Superior temporal gyrus (tissue), 1 donor: Measurements from ENCODE around the gene CFAP221.

Experiments
- DNase-seq: peaks from one replicate; pipeline ENCODE4 v3.0.0-alpha.2; 2016; ENCODE audit errors: extremely low spot score

Gene CFAP221

DNA sequence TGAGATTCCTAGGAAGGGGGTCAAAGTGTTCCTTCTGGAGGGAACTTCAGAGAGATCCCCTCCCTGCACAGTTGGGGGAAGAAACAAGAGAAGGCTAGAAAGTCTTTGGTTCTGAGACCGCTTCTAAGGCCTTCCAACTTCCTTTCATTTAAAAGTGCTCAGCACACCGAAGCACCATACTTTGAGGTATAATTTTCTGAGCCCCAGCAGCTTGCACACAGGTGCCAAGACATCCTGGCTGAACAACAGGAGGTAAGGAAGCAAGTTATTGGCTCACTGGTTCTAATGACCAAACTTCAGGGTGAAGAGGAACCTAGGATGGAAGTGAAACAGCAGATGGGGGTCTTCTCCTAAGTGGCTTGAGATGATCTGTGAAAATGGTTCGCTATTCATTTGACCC, 154.0 kb downstream of the CFAP221 start:
- DNase-seq = no peak

DNA sequence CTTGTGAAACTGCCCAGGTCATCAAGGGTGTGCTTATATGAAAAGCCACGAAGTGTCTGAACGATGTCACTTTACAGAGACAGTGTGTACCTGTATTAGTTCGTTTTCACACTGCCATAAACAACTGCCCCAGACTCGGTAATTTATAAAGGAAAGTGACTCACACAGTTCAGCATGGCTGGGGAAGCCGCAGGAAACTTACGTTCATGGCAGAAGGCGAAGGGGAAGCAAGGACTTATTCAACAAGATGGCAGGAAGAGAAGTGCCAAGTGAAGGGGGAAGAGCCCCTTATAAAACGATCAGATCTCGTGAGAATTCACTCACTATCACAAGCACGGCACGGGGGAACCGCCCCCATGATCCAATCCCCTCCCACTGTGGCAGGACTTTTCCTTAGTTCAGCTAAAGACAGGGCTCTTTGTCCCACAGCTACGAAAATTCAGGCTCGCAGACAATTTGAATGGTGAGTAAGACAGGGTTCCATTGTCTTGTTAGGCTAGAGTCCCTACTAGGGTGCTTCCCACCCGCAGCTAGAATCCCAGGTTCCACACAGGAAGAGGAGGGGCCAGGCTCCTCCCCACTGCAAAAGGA, 154.9 kb downstream of the CFAP221 start:
- DNase-seq = peak; percentile 45

DNA sequence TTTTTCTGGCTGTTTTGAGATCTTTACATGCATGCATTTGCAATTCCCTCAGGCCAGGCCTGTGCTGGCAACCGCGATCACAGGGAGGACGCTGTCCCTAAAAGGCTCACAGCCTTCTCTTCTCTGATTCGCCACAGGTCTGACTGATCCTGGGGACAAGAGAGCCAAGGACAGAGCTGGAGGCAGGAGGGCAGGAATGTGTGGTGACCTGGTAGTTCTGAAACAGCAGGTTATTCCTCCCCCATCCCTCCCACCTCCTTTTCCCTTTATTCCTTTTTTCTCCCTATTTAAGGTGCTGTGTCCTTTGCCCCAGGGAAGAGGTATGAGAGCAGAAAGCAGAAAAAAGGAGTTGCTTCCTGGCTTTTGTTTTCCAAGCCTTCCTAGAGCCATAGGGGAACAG, 156.6 kb downstream of the CFAP221 start:
- no peak for DNase-seq

DNA sequence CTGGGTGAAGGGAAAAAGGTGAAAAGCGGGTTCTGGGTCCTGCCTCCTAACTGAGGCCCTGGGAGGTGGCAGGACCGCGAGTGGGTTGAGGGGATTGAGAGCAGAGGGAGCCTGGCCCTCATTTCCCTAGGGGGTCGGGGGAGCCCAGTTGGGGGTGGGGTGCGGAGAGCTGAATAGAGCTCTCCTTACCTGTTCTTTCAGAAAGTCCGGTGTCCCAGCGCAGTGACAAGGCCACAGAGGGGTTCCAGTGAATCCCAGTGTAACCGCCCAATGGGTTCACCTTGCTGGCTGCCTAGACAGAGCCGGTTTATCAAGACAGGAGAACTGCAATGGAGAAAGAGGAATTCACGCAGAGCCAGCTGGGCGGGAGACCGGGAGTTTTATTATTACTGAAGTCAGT, 157.1 kb downstream of the CFAP221 start:
- DNase-seq = no peak

DNA sequence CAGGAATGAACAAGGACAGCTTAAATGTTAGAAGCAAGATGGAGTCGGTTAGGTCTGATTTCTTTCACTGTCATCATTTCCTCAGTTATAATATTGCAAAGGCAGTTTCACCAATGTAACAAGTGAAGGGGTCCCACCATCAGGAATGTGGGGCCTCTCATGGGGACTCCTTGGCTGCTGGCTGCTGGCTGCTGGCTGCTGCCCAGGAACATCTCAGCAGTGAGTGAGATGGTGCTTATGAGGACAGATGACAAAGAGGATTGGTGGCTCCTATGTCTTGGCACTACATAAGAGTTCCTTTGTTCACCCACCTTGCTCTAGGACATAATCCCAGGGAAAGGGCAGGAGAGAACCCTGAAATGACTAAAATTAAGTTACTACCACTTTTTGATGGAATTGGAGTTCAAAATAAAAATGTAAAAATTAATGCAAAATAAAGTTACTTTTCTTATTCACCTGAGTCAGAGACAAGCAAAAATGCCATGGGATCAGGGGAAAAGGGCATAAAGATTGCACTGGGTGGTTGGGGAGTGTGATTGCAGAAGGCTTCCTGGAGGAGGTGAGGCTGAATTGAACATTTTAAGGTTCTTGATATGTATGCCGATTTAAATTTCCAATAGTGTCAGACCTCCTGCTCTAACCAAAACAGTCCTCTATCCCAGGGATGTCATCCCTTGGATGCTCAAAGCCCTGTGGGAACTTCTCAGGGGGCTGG, 158.1 kb downstream of the CFAP221 start:
- no peak for DNase-seq

DNA sequence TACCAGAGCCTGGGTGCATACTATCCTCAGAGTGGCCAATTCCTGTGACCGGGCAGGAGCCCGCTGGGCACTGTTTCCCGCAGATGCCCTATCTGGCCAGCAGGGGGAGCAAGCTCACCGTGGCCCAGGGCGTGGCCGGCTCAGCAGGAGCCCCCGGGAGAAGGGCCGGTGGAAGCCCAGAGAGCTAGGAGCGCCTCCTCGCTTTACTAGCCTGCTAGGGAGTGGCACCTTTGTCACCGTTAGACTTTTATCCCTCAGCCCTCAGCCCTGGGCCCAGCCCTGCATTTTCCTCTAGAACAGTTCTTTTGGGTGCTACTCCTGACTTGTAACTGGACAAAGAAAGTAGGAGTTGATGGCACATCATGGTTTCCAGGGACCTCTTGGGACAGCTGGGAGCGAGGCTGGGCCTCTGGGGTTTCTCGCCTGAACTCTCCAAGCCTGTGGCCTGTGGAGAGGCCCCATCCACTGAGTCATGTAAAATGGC, 158.7 kb downstream of the CFAP221 start:
- peak; percentile 78 for DNase-seq

DNA sequence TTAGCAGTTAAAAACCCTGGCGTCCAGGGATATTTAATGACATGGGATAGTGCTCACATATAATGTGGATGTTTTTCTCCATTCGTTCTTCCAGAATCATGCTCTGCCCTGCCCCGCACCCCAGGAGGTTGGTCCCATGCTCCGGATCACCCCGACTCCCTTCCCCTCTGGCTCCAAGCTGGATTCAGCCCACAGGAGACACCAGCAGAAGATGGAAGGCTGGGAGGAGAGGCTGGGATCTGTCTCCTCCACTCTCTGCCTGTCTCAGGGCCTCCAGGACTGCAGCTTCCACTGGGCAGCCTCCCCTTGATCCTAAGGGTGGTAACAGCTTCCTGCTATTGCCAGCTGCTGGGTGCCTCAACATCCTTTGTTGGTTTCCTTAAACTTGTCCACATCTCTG, 159.3 kb downstream of the CFAP221 start:
- no peak for DNase-seq

DNA sequence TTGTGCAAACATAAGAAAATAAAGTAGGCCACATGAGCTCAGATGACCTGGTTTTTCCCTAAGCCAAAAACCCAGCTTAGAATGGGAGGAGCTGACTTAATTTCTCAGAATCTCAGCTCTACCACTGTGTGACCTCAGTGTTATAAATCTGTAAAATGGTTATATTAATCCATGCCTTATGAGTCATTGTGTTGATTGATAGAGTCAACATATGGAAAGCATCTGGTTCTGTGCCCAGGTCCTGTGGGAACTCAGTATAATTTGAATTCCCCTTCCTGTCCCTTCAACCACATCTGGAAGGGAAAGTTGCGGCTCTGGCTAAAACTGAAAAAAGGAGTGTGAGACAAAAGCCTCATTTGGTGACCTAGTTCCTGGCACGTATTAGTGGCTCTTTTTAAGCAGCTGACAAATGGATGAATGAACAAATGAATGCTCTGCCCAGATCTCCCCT, 160.4 kb downstream of the CFAP221 start:
- no peak for DNase-seq

DNA sequence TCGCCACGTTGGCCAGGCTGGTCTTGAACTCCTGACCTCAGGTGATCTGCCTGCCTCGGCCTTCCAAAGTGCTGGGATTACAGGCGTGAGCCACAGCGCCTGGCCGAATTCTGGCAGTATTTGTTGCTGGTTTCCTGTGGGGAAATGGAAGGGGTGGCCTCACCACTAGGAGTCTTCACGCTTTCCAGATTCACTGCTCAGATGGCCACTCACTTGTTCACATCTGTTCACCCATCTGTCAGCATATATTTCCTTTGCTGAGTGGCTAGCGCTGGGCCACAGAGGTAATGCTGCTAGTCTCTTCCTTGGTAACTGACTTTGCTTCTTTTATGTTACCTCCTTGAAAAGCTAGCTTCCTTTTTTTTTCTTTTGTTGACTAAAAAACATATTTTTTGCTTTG, 162.0 kb downstream of the CFAP221 start:
- no peak for DNase-seq
